NCI-H2171 (cell line): Measurements from ENCODE around the gene RBM8A.
"Not testable (repeated sequence)": the region's sequence is repeated elsewhere in the genome, so short reads cannot be mapped to it uniquely, and the experiment has no call there.

Source experiments
- DNase-seq: peaks from one replicate; lab custom pipeline; 2025; lab: John Stamatoyannopoulos, UW

Gene RBM8A

DNA sequence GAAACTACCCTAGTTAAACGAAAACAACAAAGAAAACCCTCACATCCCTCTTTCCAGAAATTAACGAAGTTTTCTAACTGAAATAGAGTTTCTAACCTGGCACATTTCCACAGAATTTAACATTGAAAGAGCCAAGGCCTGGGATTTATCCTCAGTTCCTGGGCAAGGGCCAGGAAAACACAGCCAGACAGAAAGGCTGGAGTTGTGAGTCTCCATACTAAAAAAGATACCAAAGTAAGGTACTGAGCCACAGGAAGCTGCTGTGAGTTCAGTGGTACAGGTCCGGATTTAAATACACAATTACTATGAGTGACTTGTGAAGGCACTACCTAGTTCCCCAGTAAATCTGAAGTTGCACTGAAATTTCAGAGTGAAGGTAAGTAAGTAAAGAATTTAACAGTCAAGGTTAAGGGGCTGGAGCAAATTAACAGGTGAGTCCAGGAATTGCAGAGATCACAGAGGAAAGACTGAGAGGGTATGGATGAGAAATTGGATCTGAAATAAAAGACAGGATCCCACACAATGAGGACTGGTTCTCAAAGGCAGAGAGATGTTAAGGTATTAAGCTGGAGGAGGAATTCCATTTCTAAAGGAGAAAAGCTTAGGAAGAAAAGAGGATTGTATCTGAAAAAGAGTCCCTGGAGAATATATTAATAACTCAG is 29.6 kb upstream of the RBM8A start:
- DNase-seq, result no peak

- no peak for DNase-seq
These were observed 29.1 kb upstream of the RBM8A start for GRCh38 chr1:145956361-145956760.

- no peak for DNase-seq
These were observed 28.2 kb upstream of the RBM8A start for GRCh38 chr1:145955436-145955835.

DNA sequence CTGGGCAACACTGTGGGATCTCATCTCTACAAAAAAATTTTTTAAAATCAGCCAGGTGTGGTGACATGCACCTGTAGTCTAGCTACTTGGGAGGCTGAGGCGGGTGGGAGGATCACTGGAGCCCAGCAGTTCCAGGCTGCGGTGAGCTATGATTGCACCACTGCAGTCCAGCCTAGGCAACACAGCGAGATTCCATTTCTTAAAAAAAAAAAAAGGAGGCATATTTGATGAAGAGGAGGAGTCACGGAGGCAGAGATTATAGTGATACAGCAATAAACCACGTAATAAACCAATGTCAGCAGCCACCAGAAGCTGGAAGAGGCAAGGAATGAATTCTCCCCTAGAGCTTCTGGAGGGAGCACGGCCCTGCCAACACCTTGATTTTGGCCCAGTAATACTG is 26.6 kb upstream of the RBM8A start:
- DNase-seq, result no peak

- no peak for DNase-seq
These were observed 25.6 kb upstream of the RBM8A start for GRCh38 chr1:145952903-145953302.

GRCh38 chr1:145951526-145951925 is 24.2 kb upstream of the RBM8A start:
- DNase-seq, result no peak

GRCh38 chr1:145949219-145949618 is 21.9 kb upstream of the RBM8A start:
- DNase-seq, result no peak

DNA sequence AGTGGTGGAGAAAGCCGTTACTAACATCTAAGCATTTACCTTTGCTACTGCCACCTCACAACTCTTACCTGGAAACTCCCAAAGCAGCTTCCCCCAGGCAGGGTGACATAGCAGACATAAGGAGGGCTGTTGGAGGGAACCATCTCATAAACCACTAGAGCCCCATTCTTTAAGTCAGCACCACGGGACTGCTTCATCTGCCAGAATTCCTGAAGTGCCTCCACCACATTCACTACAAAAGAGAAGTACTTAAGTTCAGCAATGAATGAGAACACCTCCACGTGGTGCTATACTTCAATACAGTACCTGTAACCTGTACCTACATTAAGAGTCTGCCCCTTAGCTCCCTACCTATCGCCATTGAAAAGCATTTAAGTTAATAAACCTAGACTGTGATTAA is 20.3 kb upstream of the RBM8A start:
- no peak for DNase-seq

GRCh38 chr1:145946477-145946986 is 19.2 kb upstream of the RBM8A start:
- no peak for DNase-seq

DNA sequence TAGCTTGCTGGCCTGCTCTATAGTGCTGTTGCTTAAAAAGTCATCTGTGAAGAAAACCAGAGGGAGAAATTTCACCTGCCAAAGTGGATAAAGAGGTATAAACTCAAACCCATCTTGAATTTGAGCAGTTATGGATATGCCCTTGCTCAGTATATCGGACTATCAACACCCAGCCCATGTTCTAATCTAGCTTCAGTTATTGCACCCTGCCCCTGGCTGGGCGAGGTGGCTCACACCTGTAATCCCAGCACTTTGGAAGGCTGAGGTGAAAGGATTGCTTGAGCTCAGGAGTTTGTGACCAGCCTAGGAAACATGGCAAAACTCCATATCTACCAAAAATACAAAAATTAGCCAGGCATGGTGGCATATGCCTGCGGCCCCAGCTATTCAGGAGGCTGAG is 17.2 kb upstream of the RBM8A start:
- no peak for DNase-seq

DNA sequence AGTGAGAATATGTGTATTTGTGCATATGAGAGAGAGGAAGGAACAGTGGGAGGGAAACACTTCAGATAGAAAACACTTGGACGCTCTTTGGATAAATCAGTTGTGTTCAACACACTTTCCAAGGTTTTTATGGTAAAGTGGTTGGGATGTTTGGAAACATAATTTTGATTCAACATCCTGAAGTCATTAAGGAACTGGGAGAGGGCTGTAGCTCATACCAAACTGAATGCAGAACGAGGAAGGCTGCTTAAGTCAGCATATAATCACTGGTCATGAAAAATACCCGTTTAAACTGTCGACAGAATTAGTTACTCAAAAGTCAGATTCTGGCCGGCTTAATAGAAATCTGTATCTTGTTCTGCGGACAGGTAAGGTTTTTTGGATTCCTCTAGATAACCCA is 15.6 kb upstream of the RBM8A start:
- DNase-seq, result no peak

- no peak for DNase-seq
These were observed 15.1 kb upstream of the RBM8A start for GRCh38 chr1:145942405-145942804.

DNA sequence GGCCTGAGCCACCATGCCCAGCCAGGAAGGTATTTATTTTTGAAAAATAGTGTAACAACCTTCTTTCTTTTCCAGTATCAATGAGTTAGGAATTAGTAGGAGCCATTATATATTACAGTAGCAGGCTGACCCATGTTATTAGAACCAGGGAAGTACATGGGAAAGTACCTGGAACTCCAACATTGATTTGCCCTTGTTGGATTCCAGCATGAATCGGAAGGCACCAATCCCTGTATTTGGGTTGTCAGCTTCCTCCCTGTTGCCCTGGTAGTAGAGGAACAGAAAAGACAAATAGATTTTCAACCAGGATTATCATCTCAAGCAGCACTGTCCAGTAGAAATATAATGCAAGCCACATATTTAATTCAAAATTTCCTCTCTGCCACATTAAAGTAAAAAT is 10.2 kb upstream of the RBM8A start:
- no peak for DNase-seq

- no peak for DNase-seq
These were observed 9.0 kb upstream of the RBM8A start for GRCh38 chr1:145936247-145936646.

- no peak for DNase-seq
These were observed 8.4 kb upstream of the RBM8A start for GRCh38 chr1:145935708-145936107.

DNA sequence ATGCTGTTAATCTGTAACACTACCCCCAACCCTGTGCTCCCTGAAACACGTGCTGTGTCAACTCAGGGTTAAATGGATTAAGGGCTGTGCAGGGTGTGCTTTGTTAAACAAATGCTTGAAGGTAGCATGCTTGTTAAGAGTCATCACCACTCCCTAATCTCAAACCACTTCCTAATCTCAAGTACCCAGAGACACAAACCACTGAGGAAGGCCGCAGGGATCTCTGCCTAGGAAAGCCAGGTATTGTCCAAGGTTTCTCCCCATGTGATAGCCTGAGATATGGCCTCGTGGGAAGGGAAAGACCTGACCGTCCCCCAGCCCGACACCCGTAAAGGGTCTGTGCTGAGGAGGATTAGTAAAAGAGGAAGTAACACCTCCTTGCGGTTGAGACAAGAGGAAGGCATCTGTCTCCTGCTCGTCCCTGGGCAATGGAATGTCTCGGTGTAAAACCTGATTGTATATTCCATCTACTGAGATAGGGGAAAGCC is 5.3 kb upstream of the RBM8A start:
- DNase-seq, result not testable (repeated sequence)

DNA sequence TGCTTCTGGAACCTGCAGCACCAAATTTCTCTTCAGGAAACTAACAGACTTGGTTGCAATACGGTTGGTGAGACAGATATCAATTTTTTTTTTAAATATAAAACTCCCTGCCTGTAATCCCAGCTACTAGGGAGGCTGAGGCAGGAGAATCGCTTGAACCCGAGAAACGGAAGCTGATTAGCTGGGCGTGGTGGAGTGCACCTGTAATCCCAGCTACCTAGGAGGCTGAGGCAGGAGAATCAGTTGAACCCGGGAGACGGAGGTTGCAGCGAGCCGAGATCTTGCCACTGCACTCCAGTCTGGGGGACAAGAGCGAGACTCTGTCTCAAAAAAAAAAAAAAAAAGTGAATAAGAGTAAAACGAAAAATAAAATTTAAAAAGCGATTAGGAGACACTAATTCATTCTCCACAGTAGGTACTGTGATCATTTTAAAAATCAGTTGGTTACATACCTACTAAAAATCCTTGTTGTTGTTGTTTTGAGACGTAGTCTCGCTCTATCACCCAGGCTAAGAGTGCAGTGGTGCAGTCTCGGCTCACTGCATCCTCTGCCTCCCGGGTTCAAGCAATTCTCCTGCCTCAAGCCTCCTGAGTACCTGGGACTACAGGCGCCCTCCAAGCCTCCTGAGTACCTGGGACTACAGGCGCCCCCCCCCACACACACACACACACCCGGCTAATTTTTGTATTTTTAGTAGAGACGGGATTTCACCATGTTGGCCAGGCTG is 796 bp upstream of the RBM8A start:
- no peak for DNase-seq

DNA sequence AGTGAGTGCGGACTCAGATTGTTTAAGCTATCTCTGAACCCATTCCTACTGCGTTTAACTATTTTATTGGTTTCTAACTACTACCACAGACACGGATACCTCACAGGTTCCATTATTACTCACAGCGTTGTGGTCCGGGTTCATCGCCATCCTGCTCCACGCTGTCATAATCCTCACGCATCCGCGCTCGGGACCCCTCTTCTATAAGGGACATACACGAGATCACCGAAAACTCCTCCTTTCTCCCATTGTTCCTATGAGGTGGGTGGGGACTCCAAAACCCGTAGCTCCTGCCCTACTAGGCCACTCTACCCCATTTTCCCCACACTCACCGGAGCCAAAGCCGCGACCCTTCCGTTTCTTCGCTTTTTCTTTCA is 610 bp downstream of the RBM8A start:
- DNase-seq, result no peak

GRCh38 chr1:145922266-145922665 is 5.0 kb downstream of the RBM8A start:
- no peak for DNase-seq

GRCh38 chr1:145920297-145920696 is 7.0 kb downstream of the RBM8A start:
- not testable (repeated sequence) for DNase-seq

DNA sequence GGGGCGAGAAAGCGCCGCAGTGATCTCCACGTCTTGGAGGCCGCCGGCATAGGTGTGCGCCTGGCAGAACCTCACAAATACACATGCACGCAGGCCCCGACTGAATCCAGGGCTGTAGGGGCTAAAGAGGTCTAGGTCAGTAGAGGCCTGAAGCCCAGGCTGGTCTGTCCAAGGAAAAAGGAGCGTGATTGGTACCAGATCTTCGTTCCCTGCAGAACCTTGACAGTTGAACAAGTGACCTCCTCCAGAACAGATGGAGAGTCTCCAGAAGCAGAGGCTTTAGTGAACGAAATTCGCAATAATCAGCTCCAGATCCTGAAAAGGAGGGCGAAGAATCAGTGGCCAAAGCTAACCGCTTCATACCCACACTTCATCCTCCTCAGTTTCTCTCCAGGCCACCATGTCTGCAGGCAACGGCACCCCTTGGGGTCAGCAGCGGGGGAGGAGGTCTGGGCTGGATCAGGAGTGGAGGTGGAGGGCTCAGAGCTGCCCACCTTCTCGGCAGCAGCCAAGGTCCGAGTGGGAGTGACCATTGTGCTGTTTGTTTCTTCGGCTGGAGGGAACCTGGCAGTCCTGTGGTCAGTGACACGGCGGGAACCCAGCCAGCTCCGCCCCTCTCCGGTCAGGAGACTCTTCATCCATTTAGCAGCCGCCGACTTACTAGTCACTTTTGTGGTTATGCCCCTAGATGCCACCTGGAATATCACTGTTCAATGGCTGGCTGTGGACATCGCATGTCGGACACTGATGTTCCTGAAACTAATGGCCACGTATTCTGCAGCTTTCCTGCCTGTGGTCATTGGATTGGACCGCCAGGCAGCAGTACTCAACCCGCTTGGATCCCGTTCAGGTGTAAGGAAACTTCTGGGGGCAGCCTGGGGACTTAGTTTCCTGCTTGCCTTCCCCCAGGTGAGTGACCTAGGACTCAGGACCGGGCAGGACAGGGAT is 8.0 kb downstream of the RBM8A start:
- DNase-seq, result no peak
